K562 (cell line): ENCODE results near the gene PALM3. TPM values are rescaled to one million over a fixed set of nuclear protein-coding genes. Genes with fewer than 3 reads are reported as not detected.

ENCODE experiments used
- CHAMP1 ChIP-seq: fragments of 450-650 bp; IDR thresholded peaks from 2 replicates; pipeline ENCODE4 v1.6.1; 2016; ENCODE audit warnings: mild to moderate bottlenecking
- RREB1 ChIP-seq: fragments of 250-450 bp; sonication (Bioruptor Pico); IDR thresholded peaks from 2 replicates; pipeline ENCODE4 v1.4.0; 2020
- polyA plus RNA-seq, 8 experiments: library from polyadenylated mRNA; depleted of rRNA in 4 of 8; stranded (reverse) in 5 of 8; unstranded in 3 of 8; fragments of >200 nt; fragmentation: Nextera tagmentation in 2 of 8; fragmentation: Illumina TruSeq in 1 of 8; extraction: Ambion mirVana in 2 of 8; extraction: Trizol in 1 of 8; gene quantifications; 2 replicates each; pipeline versions ENCODE4 v1.2.1 to v1.2.3, GENCODE V29; 2011 to 2014; ENCODE audit warnings: inconsistent platforms in 1 of 8, missing spikeins in 1 of 8
- total RNA-seq, 7 experiments: library from RNA; depleted of rRNA in 6 of 7; stranded (reverse); fragments of >200 nt in 6 of 7; fragmentation: Illumina TruSeq in 2 of 7; extraction: Trizol in 2 of 7; gene quantifications; 2 replicates each; pipeline versions ENCODE4 v1.2.1 to v1.2.3, GENCODE V29; 2011 to 2021; ENCODE audit warnings: low replicate concordance in 1 of 7

Gene PALM3
- total and polyA plus RNA-seq, 9 of the 15 experiments (the other 6 are each of a cell fraction or from before 2014, with no cell fraction given) = 0.07 to 9.3 (median 3.3) TPM

- TF ChIP-seq RREB1 (CRISPR knock-in tag) (no peak), CHAMP1 (no peak)
Observed at GRCh38 chr19:14028901-14029300, 33.0 kb downstream of the PALM3 start (continued).
